NCI-H146 treated with DMSO at 0.1 percent for 48 hours (cell line): ENCODE results near the gene MAGEF1.
A peak's percentile ranks its signal among the peaks of the same experiment; 100 is the strongest.

Source experiments
- DNase-seq: peaks from one replicate; lab custom pipeline; 2025; ENCODE audit not compliant: unreplicated experiment; lab: John Stamatoyannopoulos, UW

Gene MAGEF1

GRCh38 chr3:184711493-184712247 lies at the start of gene MAGEF1:
Gene MAGEF1 (minus strand): TSS chr3:184712064. CDS start chr3:184711821, 243 bp downstream.
- DNase-seq = peak; percentile 90

- no peak for DNase-seq
Observed at GRCh38 chr3:184761075-184761841, 49.4 kb upstream of the MAGEF1 start.

GRCh38 chr3:184760337-184761074 lies 48.6 kb upstream of the MAGEF1 start:
- no peak for DNase-seq

- DNase-seq = no peak
Observed at GRCh38 chr3:184759666-184760200, 47.9 kb upstream of the MAGEF1 start.

- no peak for DNase-seq
Observed at GRCh38 chr3:184758056-184758455, 46.2 kb upstream of the MAGEF1 start.

GRCh38 chr3:184757022-184757651 lies 45.3 kb upstream of the MAGEF1 start:
- no peak for DNase-seq

- no peak for DNase-seq
Observed at GRCh38 chr3:184756151-184757021, 44.5 kb upstream of the MAGEF1 start.

- DNase-seq = no peak
Observed at GRCh38 chr3:184755315-184755731, 43.5 kb upstream of the MAGEF1 start.

- DNase-seq = no peak
Observed at GRCh38 chr3:184752361-184752760, 40.5 kb upstream of the MAGEF1 start.

- DNase-seq = no peak
Observed at GRCh38 chr3:184751204-184752040, 39.6 kb upstream of the MAGEF1 start.

- no peak for DNase-seq
Observed at GRCh38 chr3:184750349-184751083, 38.7 kb upstream of the MAGEF1 start.

- no peak for DNase-seq
Observed at GRCh38 chr3:184749168-184749744, 37.4 kb upstream of the MAGEF1 start.

GRCh38 chr3:184748219-184749135 lies 36.6 kb upstream of the MAGEF1 start:
- DNase-seq = peak; percentile 37

- DNase-seq = no peak
Observed at GRCh38 chr3:184746131-184747120, 34.6 kb upstream of the MAGEF1 start.

GRCh38 chr3:184745526-184745925 lies 33.7 kb upstream of the MAGEF1 start:
- no peak for DNase-seq

- DNase-seq = no peak
Observed at GRCh38 chr3:184743248-184743647, 31.4 kb upstream of the MAGEF1 start.
